Naive thymus-derived CD8-positive, alpha-beta T cell (primary cell): ENCODE data around the gene ANXA11. TPM values are rescaled to one million over a fixed set of nuclear protein-coding genes. Genes with fewer than 3 reads are reported as not detected.
A peak's percentile ranks its signal among the peaks of the same experiment; 100 is the strongest.

Experiments
- ATAC-seq, 2 donors: fragments of 150-1000 bp; cut with Tn5 transposase in 1 of 2; sonication (Bioruptor Pico), chemical (Tn5 transposase) in 1 of 2; 1 replicate in 1 of 2; 2 replicates in 1 of 2; pipeline ENCODE4 v1.10.0; 2021; ENCODE audit warnings: mild to moderate bottlenecking in 2 of 2, moderate library complexity in 2 of 2
- POLR2A ChIA-PET: fragments of 350-600 bp; sonication (Branson Sonifier 250); formaldehyde crosslinking; loops from one replicate; lab custom pipeline; 2021; ENCODE audit warnings: antibody characterized with exemption; lab: Charles Lee
- DNase-seq, 10 donors: peaks; one replicate each; pipeline versions ENCODE4 v3.0.0 to v3.0.0-alpha.2; 2020 to 2022
- H3K27ac Mint-ChIP-seq, 10 donors: one replicate each; pipeline ENCODE4 v1.8.0; 2020 to 2022; ENCODE audit warnings: mild to moderate bottlenecking in 10 of 10, mixed read lengths in 10 of 10, moderate library complexity in 4 of 10, inconsistent platforms in 1 of 10
- H3K27me3 Mint-ChIP-seq, 5 donors: one replicate each; pipeline ENCODE4 v1.8.0; 2021 to 2022; ENCODE audit warnings: mixed read lengths in 5 of 5
- H3K36me3 Mint-ChIP-seq, 3 donors: one replicate each; pipeline ENCODE4 v1.8.0; 2020 to 2022; ENCODE audit warnings: mixed read lengths in 3 of 3, mild to moderate bottlenecking in 2 of 3, inconsistent platforms in 1 of 3
- H3K4me1 Mint-ChIP-seq, 4 donors: one replicate each; pipeline ENCODE4 v1.8.0; 2021 to 2022; ENCODE audit warnings: mixed read lengths in 4 of 4
- H3K4me3 Mint-ChIP-seq, 10 donors: one replicate each; pipeline ENCODE4 v1.8.0; 2020 to 2022; ENCODE audit warnings: mild to moderate bottlenecking in 10 of 10, mixed read lengths in 10 of 10, moderate library complexity in 6 of 10, inconsistent platforms in 1 of 10
- H3K9me3 Mint-ChIP-seq, 9 donors: one replicate each; pipeline ENCODE4 v1.8.0; 2020 to 2022; ENCODE audit warnings: mixed read lengths in 9 of 9, mild to moderate bottlenecking in 3 of 9, inconsistent platforms in 1 of 9, moderate library complexity in 1 of 9
- polyA plus RNA-seq, 3 donors: library from polyadenylated mRNA; unstranded; fragments of 300-500 nt; fragmentation: Illumina TruSeq; gene quantifications; one replicate each; pipeline ENCODE4 v1.2.3, GENCODE V29; 2021
- total RNA-seq, 8 experiments: library from RNA in 2 of 8; stranded (reverse) in 2 of 8; gene quantifications; one replicate each; pipeline ENCODE4 v1.2.3 and lab custom pipeline; 2021 to 2026

ANXA11 gene
- total and polyA plus RNA-seq, 5 experiments from 2014 or later: 199 to 294 (median 225) TPM

- H3K4me1 Mint-ChIP-seq: peaks cover 46 to 95% (median 88%) of the 10 kb centered on the region in 4 donors
Observed at GRCh38 chr10:80185578-80186299, 19.6 kb downstream of the ANXA11 start.

GRCh38 chr10:80184291-80184690, 21.0 kb downstream of the ANXA11 start:
- H3K27me3 Mint-ChIP-seq: no peaks in the 10 kb centered on the region
- ATAC-seq (no peak), DNase-seq (no peak)
- no peaks in the 10 kb centered on the region for H3K9me3 Mint-ChIP-seq
- POLR2A ChIA-PET: interaction anchor here (0.7 to 10.4 kb wide), 4 partner anchors 18 to 40 kb away, joined by 3 to 232 read pairs (median 5); partner anchors contain the start of gene ANXA11
- H3K27ac Mint-ChIP-seq: peak overlapping the region in 8 of 10 donors; percentile 11 to 98 (median 57)
- peaks cover 45 to 98% (median 93%) of the 10 kb centered on the region in 4 donors for H3K4me1 Mint-ChIP-seq
- peaks cover 0 to 27% (median 0%) of the 10 kb centered on the region in 3 donors for H3K36me3 Mint-ChIP-seq
- peak overlapping the region in 4 of 10 donors; percentile 19 to 75 (median 64) for H3K4me3 Mint-ChIP-seq

More at GRCh38 chr10:80185578-80186299, 19.6 kb downstream of the ANXA11 start:
- Mint-ChIP-seq H3K27ac (peak overlapping the region; percentile 77 to 98 (median 96)), H3K36me3 (peaks cover 0 to 20% (median 0%) of the 10 kb centered on the region in 3 donors), H3K4me3 (peak overlapping the region in 9 of 10 donors; percentile 0 to 92 (median 81)), H3K9me3 (no peaks in the 10 kb centered on the region), H3K27me3 (no peaks in the 10 kb centered on the region)
- DNase-seq (no peak), ATAC-seq (no peak)
- POLR2A ChIA-PET: interaction anchor here (2.4 to 10.4 kb wide), 2 partner anchors 17 to 42 kb away, joined by 7 to 232 read pairs; partner anchors contain the start of gene ANXA11

GRCh38 chr10:80183436-80183835, 21.9 kb downstream of the ANXA11 start:
- no peak overlapping the region for H3K4me3 Mint-ChIP-seq
- no peaks in the 10 kb centered on the region for H3K9me3 Mint-ChIP-seq
- no peak for DNase-seq
- H3K36me3 Mint-ChIP-seq: peaks cover 0 to 32% (median 0%) of the 10 kb centered on the region in 3 donors
- POLR2A ChIA-PET: interaction anchor here (10.4 kb wide), 1 partner anchor 19 kb away, joined by 232 read pairs; the partner anchor contains the start of gene ANXA11
- ATAC-seq: no peak
- peak overlapping the region in 4 of 10 donors; percentile 29 to 89 (median 43) for H3K27ac Mint-ChIP-seq
- peaks cover 45 to 98% (median 93%) of the 10 kb centered on the region in 4 donors for H3K4me1 Mint-ChIP-seq
- no peaks in the 10 kb centered on the region for H3K27me3 Mint-ChIP-seq

- no peaks in the 10 kb centered on the region for H3K27me3 Mint-ChIP-seq
- H3K36me3 Mint-ChIP-seq: peaks cover 0 to 32% (median 0%) of the 10 kb centered on the region in 3 donors
- ATAC-seq (no peak), DNase-seq (no peak)
- peak overlapping the region in 8 of 10 donors; percentile 16 to 89 (median 38) for H3K27ac Mint-ChIP-seq
- H3K4me1 Mint-ChIP-seq: peaks cover 46 to 98% (median 93%) of the 10 kb centered on the region in 4 donors
- POLR2A ChIA-PET: interaction anchor here (10.4 kb wide), 1 partner anchor 20 kb away, joined by 232 read pairs; the partner anchor contains the start of gene ANXA11
- peak overlapping the region in 4 of 10 donors; percentile 9 to 42 (median 32) for H3K4me3 Mint-ChIP-seq
- no peaks in the 10 kb centered on the region for H3K9me3 Mint-ChIP-seq
Observed at GRCh38 chr10:80182986-80183385, 22.4 kb downstream of the ANXA11 start.

GRCh38 chr10:80177781-80178636, 27.3 kb downstream of the ANXA11 start:
- H3K4me1 Mint-ChIP-seq: peaks cover 41 to 83% (median 76%) of the 10 kb centered on the region in 4 donors
- H3K27ac Mint-ChIP-seq: peak overlapping the region; percentile 11 to 90 (median 65)
- H3K36me3 Mint-ChIP-seq: peaks cover 0 to 54% (median 0%) of the 10 kb centered on the region in 3 donors
- H3K9me3 Mint-ChIP-seq: no peaks in the 10 kb centered on the region
- peak overlapping the region in 3 of 10 donors; percentile 10 to 52 (median 36) for H3K4me3 Mint-ChIP-seq
- no peaks in the 10 kb centered on the region for H3K27me3 Mint-ChIP-seq
- POLR2A ChIA-PET: interaction anchor here (1.6 to 3.6 kb wide), 2 partner anchors 9 to 10 kb away, joined by 8 to 21 read pairs; no protein-coding TSS in a partner anchor
- no peak for DNase-seq
- no peak for ATAC-seq

GRCh38 chr10:80176526-80176925, 28.8 kb downstream of the ANXA11 start:
- no peak for ATAC-seq
- Mint-ChIP-seq H3K4me1 (peaks cover 33 to 83% (median 67%) of the 10 kb centered on the region in 4 donors), H3K9me3 (no peaks in the 10 kb centered on the region), H3K4me3 (no peak overlapping the region), H3K27me3 (no peaks in the 10 kb centered on the region), H3K36me3 (peaks cover 0 to 54% (median 0%) of the 10 kb centered on the region in 3 donors), H3K27ac (peak overlapping the region in 8 of 10 donors; percentile 9 to 90 (median 42))
- DNase-seq: no peak
- POLR2A ChIA-PET: interaction anchor here (3.6 kb wide), 1 partner anchor 11 kb away, joined by 21 read pairs; no protein-coding TSS in a partner anchor

GRCh38 chr10:80174641-80175395, 30.5 kb downstream of the ANXA11 start:
- DNase-seq (no peak), ATAC-seq (no peak)
- H3K36me3 Mint-ChIP-seq: peaks cover 0 to 58% (median 0%) of the 10 kb centered on the region in 3 donors
- no peak overlapping the region for H3K4me3 Mint-ChIP-seq
- H3K4me1 Mint-ChIP-seq: peaks cover 34 to 79% (median 56%) of the 10 kb centered on the region in 4 donors
- H3K27me3 Mint-ChIP-seq: no peaks in the 10 kb centered on the region
- H3K9me3 Mint-ChIP-seq: no peaks in the 10 kb centered on the region
- H3K27ac Mint-ChIP-seq: peak overlapping the region in 4 of 10 donors; percentile 46 to 66 (median 61)
- POLR2A ChIA-PET: interaction anchor here (3.6 kb wide), 1 partner anchor 13 kb away, joined by 21 read pairs; no protein-coding TSS in a partner anchor

- peaks cover 0 to 61% (median 0%) of the 10 kb centered on the region in 3 donors for H3K36me3 Mint-ChIP-seq
- POLR2A ChIA-PET: no interaction called here
- H3K4me3 Mint-ChIP-seq: no peak overlapping the region
- DNase-seq (peak in 1 of 10 donors; percentile 56), ATAC-seq (no peak)
- H3K27me3 Mint-ChIP-seq: no peaks in the 10 kb centered on the region
- peak overlapping the region in 9 of 10 donors; percentile 13 to 83 (median 65) for H3K27ac Mint-ChIP-seq
- H3K9me3 Mint-ChIP-seq: no peaks in the 10 kb centered on the region
- peaks cover 30 to 73% (median 46%) of the 10 kb centered on the region in 4 donors for H3K4me1 Mint-ChIP-seq
Observed at GRCh38 chr10:80173466-80173865, 31.9 kb downstream of the ANXA11 start.

GRCh38 chr10:80172896-80173295, 32.4 kb downstream of the ANXA11 start:
- H3K27me3 Mint-ChIP-seq: no peaks in the 10 kb centered on the region
- POLR2A ChIA-PET: no interaction called here
- H3K4me3 Mint-ChIP-seq: no peak overlapping the region
- H3K27ac Mint-ChIP-seq: peak overlapping the region in 6 of 10 donors; percentile 59 to 83 (median 68)
- peaks cover 26 to 67% (median 41%) of the 10 kb centered on the region in 4 donors for H3K4me1 Mint-ChIP-seq
- peaks cover 0 to 66% (median 0%) of the 10 kb centered on the region in 3 donors for H3K36me3 Mint-ChIP-seq
- ATAC-seq (no peak), DNase-seq (no peak)
- no peaks in the 10 kb centered on the region for H3K9me3 Mint-ChIP-seq

- ATAC-seq: no peak
- Mint-ChIP-seq H3K4me3 (no peak overlapping the region), H3K27me3 (no peaks in the 10 kb centered on the region), H3K27ac (peak overlapping the region in 7 of 10 donors; percentile 15 to 87 (median 77)), H3K4me1 (peaks cover 15 to 53% (median 26%) of the 10 kb centered on the region in 4 donors), H3K36me3 (peaks cover 0 to 73% (median 0%) of the 10 kb centered on the region in 3 donors), H3K9me3 (no peaks in the 10 kb centered on the region)
- DNase-seq: peak in 1 of 10 donors; percentile 44
- POLR2A ChIA-PET: interaction anchor here (1.1 kb wide), 1 partner anchor 8 kb away, joined by 3 read pairs; no protein-coding TSS in a partner anchor
Observed at GRCh38 chr10:80171248-80171660, 34.1 kb downstream of the ANXA11 start.

GRCh38 chr10:80170641-80171040, 34.7 kb downstream of the ANXA11 start:
- peak overlapping the region in 5 of 10 donors; percentile 43 to 87 (median 70) for H3K27ac Mint-ChIP-seq
- peaks cover 0 to 76% (median 0%) of the 10 kb centered on the region in 3 donors for H3K36me3 Mint-ChIP-seq
- H3K27me3 Mint-ChIP-seq: no peaks in the 10 kb centered on the region
- POLR2A ChIA-PET: no interaction called here
- H3K4me3 Mint-ChIP-seq: no peak overlapping the region
- H3K4me1 Mint-ChIP-seq: peaks cover 15 to 49% (median 26%) of the 10 kb centered on the region in 4 donors
- DNase-seq (peak in 1 of 10 donors; percentile 42), ATAC-seq (no peak)
- H3K9me3 Mint-ChIP-seq: no peaks in the 10 kb centered on the region
